Fibroblast of peridontal ligament (primary cell): ENCODE results near the gene MYL5.
A peak's percentile ranks its signal among the peaks of the same experiment; 100 is the strongest.
"Not testable (repeated sequence)": the region's sequence is repeated elsewhere in the genome, so short reads cannot be mapped to it uniquely, and the experiment has no call there.

Source experiments
- DNase-seq: peaks from one replicate; pipeline ENCODE4 v3.0.0-alpha.2; 2010; ENCODE audit errors: extremely low read depth

The MYL5 gene

GRCh38 chr4:726838-727237 is 52.5 kb downstream of the MYL5 start:
- DNase-seq: peak; percentile 15

- DNase-seq: no peak
These were observed 53.2 kb downstream of the MYL5 start for GRCh38 chr4:727576-727975.

GRCh38 chr4:729336-730315 is 55.3 kb downstream of the MYL5 start:
- DNase-seq: no peak

GRCh38 chr4:730511-730910 is 56.2 kb downstream of the MYL5 start:
- no peak for DNase-seq

GRCh38 chr4:730946-731904 is 56.9 kb downstream of the MYL5 start:
- not testable (repeated sequence) for DNase-seq
